Measurements from ENCODE around the gene NACC1.
"Not testable (repeated sequence)": the region's sequence is repeated elsewhere in the genome, so short reads cannot be mapped to it uniquely, and the experiment has no call there.

NACC1 gene

GRCh38 chr19:13164343-13165161 is 46.5 kb downstream of the NACC1 start:
- peak; percentile 71 for DNase-seq (ENCODE audit: low spot score)

DNA sequence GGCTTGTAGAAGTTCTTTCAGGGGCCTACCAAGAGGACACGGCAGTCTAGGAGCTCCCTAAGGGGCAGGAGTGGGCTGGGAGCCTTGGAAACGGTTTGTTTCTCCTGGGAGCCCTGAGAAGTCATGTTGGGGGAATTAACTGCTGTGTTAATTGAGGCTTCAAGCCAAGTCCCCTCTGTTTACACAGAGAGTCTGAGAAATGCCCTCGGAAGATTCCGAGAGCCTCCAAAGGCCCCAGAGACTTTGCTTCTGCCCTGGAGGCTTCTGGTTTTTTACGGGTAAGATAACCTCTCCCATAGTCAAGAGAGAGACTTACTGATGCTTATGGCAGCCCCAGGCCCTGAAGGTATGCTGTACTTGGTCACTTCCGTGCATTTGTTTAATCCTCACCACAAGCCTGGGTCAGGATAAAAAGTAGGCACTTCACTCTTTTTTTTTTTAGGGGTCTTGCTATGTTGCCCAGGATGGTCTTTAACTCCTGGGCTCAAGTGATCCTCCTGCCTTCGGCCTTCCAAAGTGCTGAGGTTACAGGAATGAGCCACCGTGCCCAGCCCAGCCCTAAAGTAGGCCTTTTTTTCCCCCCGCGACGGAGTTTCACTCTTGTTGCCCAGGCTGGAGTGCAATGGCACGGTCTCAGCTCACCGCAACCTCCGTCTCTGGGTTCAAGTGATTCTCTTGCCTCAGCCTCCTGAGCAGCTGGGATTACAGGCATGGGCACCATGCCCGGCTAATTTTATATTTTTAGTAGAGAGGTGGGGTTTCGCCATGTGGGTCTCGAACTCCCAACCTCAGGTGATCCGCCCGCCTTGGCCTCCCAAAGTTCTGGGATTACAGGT is 47.3 kb downstream of the NACC1 start:
- DNase-seq (ENCODE audit: low spot score), result no peak

- not testable (repeated sequence) for DNase-seq (ENCODE audit: low spot score)
Measured at GRCh38 chr19:13166151-13166550, 48.1 kb downstream of the NACC1 start.

DNA sequence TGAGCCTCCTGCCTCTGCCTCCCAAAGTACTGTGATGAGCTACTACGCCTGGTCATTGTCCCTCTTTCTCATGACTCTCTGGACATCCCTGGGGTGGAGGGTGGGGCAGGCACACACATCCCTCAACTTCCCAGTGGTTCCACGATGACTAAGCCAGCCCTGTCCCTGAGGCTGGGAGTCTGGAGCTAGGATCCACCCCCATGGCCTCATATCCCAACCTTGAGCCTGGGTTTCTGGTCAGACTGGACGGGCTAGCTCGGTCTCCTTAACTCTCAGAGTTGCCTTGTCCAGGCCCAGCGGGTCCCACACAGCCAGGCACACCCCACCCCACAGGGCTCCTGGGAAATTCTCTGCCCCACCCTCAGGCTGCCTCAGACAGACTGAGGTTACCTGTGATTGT is 51.7 kb downstream of the NACC1 start:
- peak; percentile 87 for DNase-seq (ENCODE audit: low spot score)

- DNase-seq (ENCODE audit: low spot score), result no peak
Measured at GRCh38 chr19:13171146-13171545, 53.1 kb downstream of the NACC1 start.

GRCh38 chr19:13172346-13173138 is 54.5 kb downstream of the NACC1 start:
- peak; percentile 90 for DNase-seq (ENCODE audit: low spot score)

DNA sequence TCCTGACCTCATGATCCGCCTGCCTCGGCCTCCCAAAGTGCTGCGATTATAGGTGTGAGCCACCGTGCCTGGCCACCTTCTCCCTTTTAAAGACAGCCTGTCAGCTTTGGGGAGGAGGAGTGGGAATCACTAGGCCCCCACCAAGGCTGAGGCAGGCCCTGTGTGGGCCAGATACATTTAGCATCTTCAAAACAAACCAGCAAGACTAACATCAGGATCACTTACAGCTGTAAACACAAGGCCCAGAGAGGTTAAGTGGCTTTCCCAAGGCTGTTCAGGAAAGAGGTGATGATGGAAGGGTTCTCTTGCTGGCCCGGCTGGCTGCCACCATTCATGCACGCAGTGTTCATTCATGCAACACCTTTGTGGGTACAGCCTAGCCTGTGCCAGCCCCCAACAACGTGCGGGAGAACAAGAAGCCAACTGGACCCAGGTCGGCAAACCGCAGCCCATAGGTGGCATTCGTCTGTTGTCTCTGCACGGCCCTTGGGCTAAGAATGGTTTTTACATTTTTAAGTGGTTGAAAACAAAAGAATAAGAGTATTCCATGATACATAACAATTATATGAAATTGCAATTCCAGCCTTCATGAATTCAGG is 55.2 kb downstream of the NACC1 start:
- no peak for DNase-seq (ENCODE audit: low spot score)

GRCh38 chr19:13176345-13176744 is 58.3 kb downstream of the NACC1 start:
- peak; percentile 72 for DNase-seq (ENCODE audit: low spot score)

DNA sequence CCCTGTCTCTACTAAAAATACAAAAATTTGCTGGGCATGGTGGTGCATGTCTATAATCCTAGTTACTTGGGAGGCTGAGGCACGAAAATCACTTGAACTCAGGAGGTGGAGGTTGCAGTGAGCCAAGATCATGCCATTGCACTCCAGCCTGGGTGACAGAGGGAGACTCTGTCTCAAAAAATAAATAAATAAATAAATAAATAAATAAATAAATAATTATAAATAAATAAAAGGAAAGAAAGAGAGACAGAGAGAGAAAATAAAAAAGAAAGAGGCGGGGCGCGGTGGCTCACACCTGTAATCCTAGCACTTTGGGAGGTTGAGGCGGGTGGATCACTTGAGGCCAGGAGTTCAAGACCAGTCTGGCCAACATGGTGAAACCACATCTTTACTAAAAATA is 59.5 kb downstream of the NACC1 start:
- DNase-seq (ENCODE audit: low spot score), result not testable (repeated sequence)

- not testable (repeated sequence) for DNase-seq (ENCODE audit: low spot score)
Measured at GRCh38 chr19:13178291-13178690, 60.2 kb downstream of the NACC1 start.

GRCh38 chr19:13181747-13182388 is 63.8 kb downstream of the NACC1 start:
- DNase-seq (ENCODE audit: low spot score), result peak; percentile 39

- not testable (repeated sequence) for DNase-seq (ENCODE audit: low spot score)
Measured at GRCh38 chr19:13184926-13185325, 66.9 kb downstream of the NACC1 start.

- DNase-seq (ENCODE audit: low spot score), result not testable (repeated sequence)
Measured at GRCh38 chr19:13185763-13186657, 67.9 kb downstream of the NACC1 start.

- not testable (repeated sequence) for DNase-seq (ENCODE audit: low spot score)
Measured at GRCh38 chr19:13186688-13187087, 68.6 kb downstream of the NACC1 start.

- DNase-seq (ENCODE audit: low spot score), result no peak
Measured at GRCh38 chr19:13187419-13187818, 69.4 kb downstream of the NACC1 start.

DNA sequence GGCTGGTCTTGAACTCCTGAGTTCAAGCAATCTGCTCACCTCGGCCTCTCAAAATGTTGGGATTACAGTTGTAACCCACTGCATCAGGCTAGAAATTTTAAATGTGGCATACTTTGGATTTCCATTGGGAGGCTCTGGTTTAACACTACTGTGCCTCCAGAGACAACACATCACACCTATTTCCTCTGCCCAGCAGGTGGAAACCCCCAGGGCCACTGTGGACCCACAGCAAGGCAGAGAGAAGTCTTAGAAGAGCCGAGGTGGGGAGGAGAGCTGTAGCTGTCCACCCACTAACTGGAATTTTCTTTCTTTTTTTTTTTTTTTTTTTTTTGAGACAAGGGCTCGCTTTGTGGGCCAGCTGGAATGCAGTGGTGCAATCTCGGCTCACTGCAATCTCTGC is 71.5 kb downstream of the NACC1 start:
- no peak for DNase-seq (ENCODE audit: low spot score)
